ENCODE data around the gene IQGAP2.
"Not testable (repeated sequence)": the region's sequence is repeated elsewhere in the genome, so short reads cannot be mapped to it uniquely, and the experiment has no call there.

The IQGAP2 gene

GRCh38 chr5:76546497-76547102, 143.5 kb downstream of the IQGAP2 start:
- no peak for FAIRE-seq

GRCh38 chr5:76547242-76547890, 144.3 kb downstream of the IQGAP2 start:
- no peak for FAIRE-seq

GRCh38 chr5:76547891-76548524, 144.9 kb downstream of the IQGAP2 start:
- FAIRE-seq = no peak

- FAIRE-seq = no peak
Measured at GRCh38 chr5:76548525-76549229, 145.6 kb downstream of the IQGAP2 start.

- FAIRE-seq = not testable (repeated sequence)
Measured at GRCh38 chr5:76550881-76551280, 147.8 kb downstream of the IQGAP2 start.

- no peak for FAIRE-seq
Measured at GRCh38 chr5:76552546-76552945, 149.5 kb downstream of the IQGAP2 start.

- no peak for FAIRE-seq
Measured at GRCh38 chr5:76553251-76553650, 150.2 kb downstream of the IQGAP2 start.

- FAIRE-seq = no peak
Measured at GRCh38 chr5:76555114-76555513, 152.0 kb downstream of the IQGAP2 start.

- FAIRE-seq = no peak
Measured at GRCh38 chr5:76555717-76556116, 152.6 kb downstream of the IQGAP2 start.

- no peak for FAIRE-seq
Measured at GRCh38 chr5:76556511-76557221, 153.6 kb downstream of the IQGAP2 start.

GRCh38 chr5:76560952-76561891, 158.1 kb downstream of the IQGAP2 start:
- FAIRE-seq = no peak

- FAIRE-seq = no peak
Measured at GRCh38 chr5:76561959-76562358, 158.9 kb downstream of the IQGAP2 start.

GRCh38 chr5:76565009-76565408, 161.9 kb downstream of the IQGAP2 start:
- no peak for FAIRE-seq

- FAIRE-seq = no peak
Measured at GRCh38 chr5:76570153-76570552, 167.1 kb downstream of the IQGAP2 start.

GRCh38 chr5:76571559-76571958, 168.5 kb downstream of the IQGAP2 start:
- FAIRE-seq = no peak

GRCh38 chr5:76576450-76576849, 173.4 kb downstream of the IQGAP2 start:
- no peak for FAIRE-seq

- no peak for FAIRE-seq
Measured at GRCh38 chr5:76576996-76577395, 173.9 kb downstream of the IQGAP2 start.

- no peak for FAIRE-seq
Measured at GRCh38 chr5:76579166-76579937, 176.3 kb downstream of the IQGAP2 start.

- no peak for FAIRE-seq
Measured at GRCh38 chr5:76580981-76581380, 177.9 kb downstream of the IQGAP2 start.

- FAIRE-seq = no peak
Measured at GRCh38 chr5:76582230-76583162, 179.4 kb downstream of the IQGAP2 start.

All from islet of Langerhans (tissue), 1 donor.